K562 (cell line): Measurements from ENCODE around the gene LSM14B. TPM values are rescaled to one million over a fixed set of nuclear protein-coding genes. Genes with fewer than 3 reads are reported as not detected.
A peak's percentile ranks its signal among the peaks of the same experiment; 100 is the strongest.

Source experiments
- ATAC-seq: fragments of 200-7000 bp; cut with Tn5 transposase; 3 replicates; pipeline ENCODE4 v1.9.1; 2020; ENCODE audit warnings: moderate library complexity
- BruUV-seq: library from RNA; stranded (reverse); fragments of 400-500 nt; replicated peaks from 2 replicates; lab custom pipeline; 2021; lab: Mats Ljungman, UMichigan
- CTCF ChIA-PET: fragments of 300-600 bp; formaldehyde crosslinking; extraction: SDS; loops from one replicate; lab custom pipeline; 2021; ENCODE audit warnings: low intra/inter-chr PET ratio; lab: Yijun Ruan, JAX
- POLR2A ChIA-PET: fragments of 300-600, 350-650 bp; sonication (Branson Sonifier 250); formaldehyde crosslinking; extraction: SDS; loops from one replicate; lab custom pipeline; 2021; ENCODE audit warnings: antibody characterized with exemption, inconsistent platforms; lab: Yijun Ruan, JAX
- DNase-seq, 4 experiments: peaks; one replicate each; pipeline versions ENCODE4 v3.0.0 to v3.0.0-alpha.2; 2011 to 2018; ENCODE audit warnings: low spot score in 3 of 4, mixed read lengths in 3 of 4; ENCODE audit errors: extremely low read depth in 1 of 4
- FAIRE-seq: peaks from 2 replicates; lab custom pipeline; 2011; peaks lifted over from hg19 to GRCh38; lab: Jason Lieb, UNC
- H2AFZ ChIP-seq: 2 replicates; pipeline ENCODE4 v1.6.0; 2011; ENCODE audit warnings: low read depth, low read length, control low read depth, inconsistent platforms
- H3K27ac ChIP-seq: fragments of 200-600 bp; 3 replicates; pipeline ENCODE4 v1.8.0; 2011; ENCODE audit warnings: low read depth, mild to moderate bottlenecking, control low read depth, inconsistent platforms, low read length, moderate library complexity, mixed read lengths; ENCODE audit errors: extremely low read depth
- H3K27me3 ChIP-seq, 2 experiments: fragments of 300-600 bp in 1 of 2; 2 replicates in 1 of 2; 3 replicates in 1 of 2; pipeline versions ENCODE4 v1.6.0 to v1.8.0; 2011; ENCODE audit warnings: inconsistent platforms in 2 of 2, low read length in 2 of 2, mild to moderate bottlenecking in 1 of 2, mixed read lengths in 1 of 2, moderate library complexity in 1 of 2; ENCODE audit not compliant: control insufficient read depth in 2 of 2, insufficient read depth in 2 of 2
- H3K36me3 ChIP-seq: fragments of 300-600 bp; 3 replicates; pipeline ENCODE4 v1.8.0; 2011; ENCODE audit warnings: mild to moderate bottlenecking, low read length, inconsistent platforms; ENCODE audit not compliant: control insufficient read depth, insufficient read depth
- H3K4me1 ChIP-seq, 2 experiments: fragments of 200-600 bp in 1 of 2; replicated peaks in 1 of 2; 2 replicates in 1 of 2; 3 replicates in 1 of 2; pipeline versions ENCODE4 v1.5.1 to v1.8.0; 2011; ENCODE audit warnings: inconsistent platforms in 2 of 2, low read length in 2 of 2, mild to moderate bottlenecking in 1 of 2, mixed read lengths in 1 of 2, moderate library complexity in 1 of 2; ENCODE audit not compliant: control insufficient read depth in 2 of 2, insufficient read depth in 2 of 2
- H3K4me2 ChIP-seq: 2 replicates; pipeline ENCODE4 v1.6.1; 2011; ENCODE audit warnings: low read length, control low read depth, inconsistent platforms, mixed read lengths; ENCODE audit not compliant: insufficient read depth
- H3K4me3 ChIP-seq: fragments of 200-600 bp; sonication (generic), shearing (Covaris generic); 2 replicates; pipeline ENCODE4 v1.5.1; 2016; ENCODE audit warnings: control low read depth, inconsistent platforms
- H3K79me2 ChIP-seq: fragments of 200-600 bp; 3 replicates; pipeline ENCODE4 v1.8.0; 2011; ENCODE audit warnings: low read length, inconsistent platforms; ENCODE audit not compliant: control insufficient read depth, insufficient read depth
- H3K9ac ChIP-seq, 2 experiments: 2 replicates each; pipeline versions ENCODE4 v1.6.0 to v1.6.1; 2011; ENCODE audit warnings: low read depth in 2 of 2, low read length in 2 of 2, control low read depth in 1 of 2, inconsistent platforms in 1 of 2, mild to moderate bottlenecking in 1 of 2, mixed read lengths in 1 of 2; ENCODE audit not compliant: insufficient read depth in 1 of 2
- H3K9me1 ChIP-seq: one replicate; pipeline ENCODE4 v1.6.0; 2011; ENCODE audit warnings: inconsistent platforms, mild to moderate bottlenecking, low read length, moderate library complexity; ENCODE audit not compliant: control insufficient read depth, insufficient read depth
- H3K9me3 ChIP-seq: replicated peaks from 2 replicates; pipeline ENCODE4 v1.5.1; 2011; ENCODE audit warnings: low read depth, low read length, inconsistent platforms; ENCODE audit not compliant: control insufficient read depth, insufficient read depth
- H4K20me1 ChIP-seq: replicated peaks from 2 replicates; pipeline ENCODE4 v1.6.1; 2011; ENCODE audit warnings: low read length, inconsistent platforms, mixed read lengths; ENCODE audit not compliant: control insufficient read depth, insufficient read depth
- NR1H2 ChIP-seq: sonication (generic); formaldehyde crosslinking; IDR thresholded peaks from 2 replicates; pipeline ENCODE4 v1.4.0; 2020; ENCODE audit warnings: mild to moderate bottlenecking, missing genetic modification reagents
- ZBTB33 ChIP-seq: sonication (generic); formaldehyde crosslinking; IDR thresholded peaks from 2 replicates; pipeline ENCODE4 v1.8.1; 2023; ENCODE audit warnings: mild to moderate bottlenecking, missing genetic modification reagents
- WGBS: fragments of 100-300 bp; shearing (Covaris generic); methylation state at CpG from one replicate; pipeline ENCODE4 v1.1.6; 2016; ENCODE audit warnings: low coverage, mixed read lengths; ENCODE audit not compliant: insufficient coverage; ENCODE audit errors: missing lambda C conversion rate; 5-methylcytosine and 5-hydroxymethylcytosine counted together
- in situ Hi-C: fragments of 300-500 bp; cut with MboI; formaldehyde crosslinking; loops from 4 replicates; pipeline ENCODE4 v1.15.0; 2018; ENCODE audit warnings: inconsistent platforms, mixed read lengths
- intact Hi-C: fragments of 100-400 bp; cut with micrococcal nuclease; formaldehyde crosslinking; loops from 2 replicates; pipeline ENCODE4 v1.14.2; 2022
- polyA plus RNA-seq, 8 experiments: library from polyadenylated mRNA; depleted of rRNA in 4 of 8; stranded (reverse) in 5 of 8; unstranded in 3 of 8; fragments of >200 nt; fragmentation: Nextera tagmentation in 2 of 8; fragmentation: Illumina TruSeq in 1 of 8; extraction: Ambion mirVana in 2 of 8; extraction: Trizol in 1 of 8; gene quantifications; 2 replicates each; pipeline versions ENCODE4 v1.2.1 to v1.2.3, GENCODE V29; 2011 to 2014; ENCODE audit warnings: inconsistent platforms in 1 of 8, missing spikeins in 1 of 8
- total RNA-seq, 7 experiments: library from RNA; depleted of rRNA in 6 of 7; stranded (reverse); fragments of >200 nt in 6 of 7; fragmentation: Illumina TruSeq in 2 of 7; extraction: Trizol in 2 of 7; gene quantifications; 2 replicates each; pipeline versions ENCODE4 v1.2.1 to v1.2.3, GENCODE V29; 2011 to 2021; ENCODE audit warnings: low replicate concordance in 1 of 7

The LSM14B gene
- total and polyA plus RNA-seq, 9 of the 15 experiments (the other 6 are each of a cell fraction or from before 2014, with no cell fraction given), result 0.66 to 36.0 (median 20.2) TPM

DNA sequence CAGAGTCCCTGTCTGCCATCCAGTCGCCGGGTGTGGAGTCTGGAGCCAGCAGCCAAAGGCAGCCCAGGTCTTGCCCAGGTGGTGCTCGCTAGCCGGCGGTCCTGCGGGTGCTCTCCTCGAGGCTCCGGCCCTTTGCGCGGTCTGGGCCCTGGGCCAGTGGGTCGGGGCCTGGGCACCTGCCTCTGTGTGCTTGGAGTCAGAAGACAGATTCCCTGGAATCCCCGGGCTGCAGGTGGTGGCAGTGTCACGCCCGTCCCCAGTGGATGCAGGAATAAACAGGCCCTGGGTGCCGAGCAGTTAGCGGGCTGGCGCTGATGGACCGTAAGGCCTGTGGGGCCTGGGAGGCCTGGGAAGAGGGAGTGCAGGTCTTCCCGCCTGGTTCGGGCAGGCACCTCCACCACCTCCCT, 26.6 kb downstream of the LSM14B start:
- Histone ChIP-seq H3K36me3 (peaks cover 56% of the 10 kb centered on the region), H3K9ac (peak overlapping the region in 1 of 2 experiments; percentile 65; a peak in 1 of 4 replicates), H3K27me3 (no peaks in the 10 kb centered on the region), H3K9me1 (peaks cover 7% of the 10 kb centered on the region), H3K79me2 (peaks cover 98% of the 10 kb centered on the region), H3K27ac (no peak overlapping the region), H2AFZ (no peak overlapping the region), H3K4me3 (no peak overlapping the region), H3K4me1 (peaks cover 34 to 77% of the 10 kb centered on the region in 2 experiments; a peak in 4 of 5 replicates), H3K9me3 (no peaks in the 10 kb centered on the region), H3K4me2 (no peak overlapping the region), H4K20me1 (peaks cover 50% of the 10 kb centered on the region)
- in situ Hi-C loops (no loop called here), intact Hi-C loops (loop anchor here (10.0 kb wide), 1 partner anchor 236 kb away; the partner anchor contains the start of gene RPS21)
- BruUV-seq, result no TSS peak
- 94% methylated on average over 17 of the region's 20 CpGs for WGBS
- DNase-seq, result no peak
- FAIRE-seq, result no peak
- TF ChIP-seq NR1H2, result no peak
- TF ChIP-seq ZBTB33, result peak; percentile 81; the same call in 1 of the 2 replicates
- POLR2A ChIA-PET, result interaction anchor here (0.6 kb wide), 1 partner anchor 120 kb away, joined by 3 read pairs; no protein-coding TSS in a partner anchor
- CTCF ChIA-PET, result no interaction called here
- ATAC-seq, result no peak
